ENCODE results near the gene ELN.

GRCh38 chr7:74010407-74010806 is 17.6 kb upstream of the ELN start:
- TF ChIP-seq CTCF (IDR thresholded peaks at IDR 0.05; ENCODE audit: low read depth, low read length, poor library complexity, severe bottlenecking) (no peak), EZH2phosphoT487 (IDR thresholded peaks at IDR 0.05; ENCODE audit: borderline replicate concordance, low read length) (no peak)
